Measurements from ENCODE around the gene AMOTL1. TPM values are rescaled to one million over a fixed set of nuclear protein-coding genes. Genes with fewer than 3 reads are reported as not detected.
"Not testable (repeated sequence)": the region's sequence is repeated elsewhere in the genome, so short reads cannot be mapped to it uniquely, and the experiment has no call there.

Gene AMOTL1
- total RNA-seq, 1 donor from 2014 or later, result 38.1 TPM

DNA sequence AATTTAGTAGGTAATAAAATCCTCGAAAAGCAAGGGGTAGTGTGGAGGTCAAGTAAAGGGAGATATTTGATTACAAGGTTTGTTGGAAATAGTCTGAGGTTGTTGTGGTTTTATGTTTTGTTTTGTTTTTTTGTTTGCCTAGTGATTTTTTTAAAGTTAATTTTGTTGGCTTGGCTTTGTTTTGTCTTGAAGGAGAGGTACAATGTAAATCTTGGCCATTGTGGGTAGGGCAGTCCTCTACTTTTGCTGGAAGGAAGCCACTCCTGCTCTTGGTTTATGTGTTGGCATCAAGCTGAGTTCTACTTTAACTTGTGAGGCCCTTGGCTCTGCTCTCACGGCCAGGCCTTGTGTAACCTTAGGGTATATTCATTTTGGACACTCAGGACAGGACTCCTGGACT, 3.2 kb downstream of the AMOTL1 start:
- DNase-seq, result no peak

DNA sequence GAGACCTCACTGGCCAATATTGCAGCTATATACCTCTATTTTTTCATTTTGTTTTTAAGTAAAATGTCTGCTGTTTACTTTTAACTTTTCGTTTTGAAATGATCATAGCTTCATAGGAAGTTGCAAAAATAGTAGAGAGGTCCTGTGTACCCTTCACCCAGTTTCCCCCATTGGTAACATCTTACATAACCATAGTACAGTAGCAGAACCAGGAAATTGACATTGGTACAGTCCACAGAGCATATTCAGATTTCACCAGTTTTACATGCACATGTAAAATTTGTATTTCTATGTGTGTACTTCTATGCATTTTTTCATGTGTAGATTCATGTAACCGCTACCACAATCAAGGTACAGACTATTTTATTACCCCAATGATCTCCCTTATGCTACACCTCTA, 3.8 kb downstream of the AMOTL1 start:
- no peak for DNase-seq

DNA sequence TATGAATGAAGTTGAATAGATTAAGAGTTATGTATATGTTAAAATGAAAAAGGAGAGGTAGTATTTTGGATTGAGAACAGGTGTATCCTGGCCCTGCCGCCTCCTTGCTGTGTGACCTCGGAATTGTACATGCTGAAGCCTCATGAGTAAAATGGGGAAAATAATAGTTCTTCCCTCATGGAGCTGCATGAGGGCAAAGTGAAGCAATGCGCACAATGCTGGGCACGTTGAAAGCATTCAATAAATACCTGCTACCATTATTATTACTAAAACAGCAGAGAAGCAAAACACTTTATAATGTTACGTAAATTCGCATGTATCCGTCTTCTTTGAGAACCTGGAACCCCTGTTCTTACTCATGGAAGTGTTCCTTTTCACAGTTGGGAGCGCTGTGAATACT, 5.7 kb downstream of the AMOTL1 start:
- no peak for DNase-seq

DNA sequence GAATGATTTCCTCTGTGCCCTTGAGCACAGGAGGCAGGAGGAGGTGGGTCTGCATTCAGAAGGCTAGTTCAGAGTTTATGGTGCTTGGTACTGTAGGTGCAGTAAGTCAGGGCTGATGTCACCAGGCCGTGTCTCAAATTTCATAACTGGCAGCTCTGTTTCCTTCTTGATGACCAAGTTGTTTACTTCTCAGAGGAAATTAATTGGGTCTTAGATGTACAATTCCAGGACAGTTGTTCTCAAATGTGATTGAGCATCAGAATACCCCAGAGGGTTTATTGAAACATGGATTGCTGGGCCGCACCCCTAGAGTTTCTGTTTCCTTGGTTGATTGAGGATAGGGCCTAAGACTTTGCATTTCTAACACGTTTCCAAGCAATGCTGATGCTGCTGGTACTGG, 6.2 kb downstream of the AMOTL1 start:
- peak; percentile 39 for DNase-seq

DNA sequence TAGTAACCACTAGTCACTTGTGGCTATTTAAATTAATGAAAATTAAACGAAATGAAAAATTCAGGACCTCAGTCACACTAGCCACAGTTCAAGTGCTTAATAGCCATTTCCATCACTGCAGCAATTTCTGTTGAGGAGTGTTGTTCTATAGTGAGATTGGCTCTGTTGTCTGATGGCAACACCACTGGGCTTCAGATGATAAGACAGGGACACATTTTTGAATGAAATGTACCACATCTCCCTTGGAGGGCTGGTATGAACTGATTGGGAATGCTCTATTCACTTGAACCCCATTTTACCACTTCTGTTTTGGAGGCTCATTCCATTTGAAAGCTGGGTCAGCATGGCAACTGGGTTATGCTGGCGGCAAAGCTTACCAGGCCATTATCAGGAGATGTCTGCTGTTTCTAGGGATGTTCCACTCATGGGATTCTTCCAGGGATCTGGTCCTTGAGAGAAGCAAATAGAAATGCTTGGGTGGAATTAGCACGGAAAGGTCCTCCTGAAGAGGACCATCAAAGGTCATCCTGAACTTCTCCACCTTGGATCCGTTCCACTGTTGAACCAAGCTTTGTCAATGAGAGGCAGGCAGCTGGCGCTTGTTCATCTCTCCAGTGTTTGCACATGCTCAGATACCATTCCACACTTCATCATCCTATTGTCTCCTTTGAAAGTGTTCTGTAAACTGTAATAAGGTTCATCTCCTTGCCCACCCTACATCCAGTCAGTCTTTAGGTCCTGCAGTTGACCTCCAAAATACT, 7.6 kb downstream of the AMOTL1 start:
- DNase-seq, result no peak

DNA sequence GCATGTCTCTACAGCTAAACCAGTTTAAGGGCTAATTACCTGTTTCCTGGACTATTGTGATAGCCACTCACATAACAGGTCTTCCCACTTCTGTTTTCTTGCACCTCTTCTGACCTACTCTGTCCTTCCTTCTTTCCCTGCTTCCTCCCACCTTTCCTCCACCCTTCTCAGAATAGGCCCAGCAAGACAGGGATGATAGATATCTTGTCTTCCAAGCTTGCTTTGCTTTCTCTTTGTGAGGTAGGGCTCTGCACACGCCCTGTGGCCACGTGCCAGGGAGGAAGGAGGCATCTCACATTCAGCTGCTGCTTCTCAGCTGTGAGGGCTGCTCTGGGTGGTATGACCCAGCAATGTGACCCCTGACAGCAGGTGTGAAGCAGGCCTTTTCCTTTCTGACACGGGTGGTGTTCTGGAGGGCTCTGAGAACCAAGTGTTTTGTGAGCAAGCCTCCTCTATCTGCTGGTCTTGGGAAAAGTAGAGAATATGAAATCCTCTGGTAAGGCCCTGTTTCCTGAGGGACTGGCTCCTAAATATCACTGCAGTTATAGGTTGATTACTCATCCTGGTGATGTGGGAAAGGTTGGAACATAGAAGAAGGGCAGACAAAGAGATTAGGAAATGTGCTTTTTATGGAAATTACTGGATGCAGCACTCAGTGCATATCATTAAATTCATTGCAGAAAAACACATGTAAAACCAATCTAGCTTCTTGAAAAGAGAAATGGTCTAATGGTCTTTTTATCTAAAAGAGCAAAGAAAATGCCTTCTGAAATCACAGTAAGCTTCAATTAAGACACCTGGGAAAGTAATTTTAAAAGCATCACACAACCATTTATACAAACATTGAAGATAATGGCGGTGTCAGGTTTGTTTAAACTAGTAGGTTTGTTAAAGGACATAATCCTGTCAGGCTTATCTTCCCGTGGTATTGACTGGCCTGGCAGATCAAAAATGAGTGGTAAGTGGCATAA, 8.5 kb downstream of the AMOTL1 start:
- DNase-seq, result peak; percentile 50

DNA sequence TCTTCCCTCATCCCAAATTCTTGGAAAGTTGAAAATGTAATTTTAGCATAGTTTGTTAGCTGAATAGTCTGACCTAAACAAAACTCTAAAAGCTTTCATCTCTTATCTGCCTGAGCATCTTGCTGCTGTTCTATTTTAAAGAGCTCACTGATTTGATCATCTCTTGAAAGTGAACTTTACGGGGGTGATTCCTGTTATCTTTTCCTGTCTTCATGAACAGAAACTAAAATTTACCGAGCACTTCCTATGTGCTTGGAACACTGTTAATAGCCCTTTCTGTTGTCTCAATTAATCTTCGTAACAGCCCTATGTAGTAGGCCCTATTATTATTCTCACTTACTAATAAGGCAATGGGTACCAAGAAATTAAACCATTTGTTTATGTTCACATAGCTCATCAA, 12.3 kb downstream of the AMOTL1 start:
- peak; percentile 26 for DNase-seq

DNA sequence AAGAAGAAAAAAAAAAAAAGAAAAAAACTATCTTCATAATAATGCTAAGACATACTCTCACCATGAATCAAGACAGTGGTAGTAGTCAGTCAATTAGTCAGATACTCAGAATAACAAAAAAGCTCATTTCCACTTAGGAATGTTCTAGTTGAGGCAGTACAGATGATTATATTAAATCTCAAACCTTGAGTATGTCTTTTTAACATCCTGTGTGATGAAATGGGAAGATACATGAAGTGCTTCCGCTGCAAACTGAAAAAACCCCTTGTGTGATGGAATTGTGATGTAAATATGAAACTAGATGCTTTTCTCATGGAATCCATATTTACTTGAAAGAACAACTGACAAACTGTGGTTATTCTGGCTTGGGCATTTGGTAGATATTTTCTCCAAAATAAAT, 13.7 kb downstream of the AMOTL1 start:
- DNase-seq, result no peak

DNA sequence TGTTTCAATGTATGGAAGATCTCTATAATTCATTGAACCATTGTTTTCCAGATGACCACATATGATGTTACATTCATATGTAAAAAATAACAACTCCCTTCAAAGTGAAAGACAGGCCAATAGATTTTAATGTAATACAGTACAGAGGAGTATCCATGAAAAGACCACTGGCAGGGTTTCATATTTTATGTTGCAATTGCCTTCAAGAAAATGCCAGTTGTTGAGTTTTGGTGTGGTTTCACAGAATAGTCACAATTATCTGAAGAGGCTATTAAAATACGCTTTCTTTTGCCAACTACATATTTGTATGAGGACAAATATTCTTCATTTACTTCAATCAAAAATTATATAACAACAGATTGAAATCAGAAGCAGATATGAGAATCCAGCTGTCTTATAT, 14.3 kb downstream of the AMOTL1 start:
- no peak for DNase-seq

DNA sequence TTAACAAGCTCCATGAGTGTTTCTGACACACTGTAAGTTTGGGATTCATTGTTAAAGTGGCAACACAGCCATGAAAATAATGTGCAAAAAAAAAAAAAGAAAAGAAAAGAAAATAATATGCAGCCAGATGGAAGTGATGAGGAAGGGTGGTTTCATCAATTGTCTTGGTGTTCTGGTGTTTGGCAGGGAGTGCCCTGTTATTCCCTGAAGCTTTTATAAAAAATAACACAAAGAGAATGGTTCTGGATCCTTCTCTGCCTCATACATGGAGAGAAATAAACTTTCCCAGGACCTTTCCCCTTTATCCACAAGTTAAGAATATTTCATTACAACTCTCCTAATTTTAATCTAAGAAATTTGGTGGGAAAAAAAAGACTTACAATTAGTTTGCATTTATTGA, 16.7 kb downstream of the AMOTL1 start:
- DNase-seq, result no peak

DNA sequence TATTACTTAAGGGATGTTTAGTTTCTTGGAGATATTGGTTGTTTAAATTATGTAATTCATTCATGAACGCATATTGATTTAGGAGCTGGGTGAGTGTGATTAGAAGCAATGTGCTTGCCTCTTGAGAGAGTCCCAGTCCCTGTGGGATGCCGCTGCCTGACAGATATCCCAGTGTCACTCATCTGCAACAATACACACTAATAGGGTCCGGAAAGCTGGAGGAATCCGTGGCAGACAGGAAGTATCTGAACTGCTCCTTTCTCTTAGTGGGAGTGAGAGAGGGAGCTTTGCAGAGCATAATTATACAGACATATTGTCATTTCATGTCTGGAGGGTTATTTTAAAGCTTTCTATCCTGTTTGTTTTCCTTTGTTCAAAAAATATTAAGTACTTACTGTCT, 17.4 kb downstream of the AMOTL1 start:
- DNase-seq, result peak; percentile 35

DNA sequence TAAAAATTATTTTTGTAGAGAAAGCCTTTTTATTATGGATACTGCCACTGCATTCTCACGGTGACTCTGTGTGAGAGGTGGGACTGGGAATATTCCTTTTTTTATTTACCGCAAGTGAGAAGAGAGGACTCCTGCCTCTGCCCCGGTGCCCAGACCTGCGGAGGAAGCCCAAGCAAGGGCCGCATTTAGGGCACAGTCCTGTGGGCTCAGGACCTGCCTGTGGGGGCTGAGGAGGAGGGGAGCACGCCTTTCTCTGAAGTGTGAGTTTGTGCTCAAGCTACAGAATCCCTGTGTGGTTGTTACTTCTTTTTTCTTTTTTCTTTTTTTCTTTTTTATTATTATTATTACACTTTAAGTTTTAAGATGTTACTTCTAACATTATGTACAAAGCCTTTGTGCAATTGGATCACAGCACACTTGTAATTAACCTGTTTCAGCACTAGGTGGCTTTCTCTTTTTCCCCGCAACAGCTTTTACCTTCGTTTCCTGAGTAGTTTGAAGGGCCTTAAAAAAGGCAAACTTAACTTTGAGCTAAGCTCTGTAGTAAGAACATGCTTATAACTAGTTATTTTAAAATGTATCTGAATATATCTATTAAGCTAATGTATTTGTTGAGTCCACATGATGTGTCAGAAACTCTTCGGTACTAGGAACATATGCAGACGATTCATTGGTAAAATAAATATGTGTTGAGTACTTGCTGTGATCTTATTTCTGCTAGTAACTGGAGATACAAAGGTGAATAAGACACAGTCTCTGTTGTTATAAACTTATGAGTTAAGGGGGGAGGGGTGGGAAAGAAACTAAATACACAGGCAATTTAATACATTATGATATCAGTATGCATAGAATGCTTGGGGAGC, 18.3 kb downstream of the AMOTL1 start:
- peak; percentile 74 for DNase-seq

DNA sequence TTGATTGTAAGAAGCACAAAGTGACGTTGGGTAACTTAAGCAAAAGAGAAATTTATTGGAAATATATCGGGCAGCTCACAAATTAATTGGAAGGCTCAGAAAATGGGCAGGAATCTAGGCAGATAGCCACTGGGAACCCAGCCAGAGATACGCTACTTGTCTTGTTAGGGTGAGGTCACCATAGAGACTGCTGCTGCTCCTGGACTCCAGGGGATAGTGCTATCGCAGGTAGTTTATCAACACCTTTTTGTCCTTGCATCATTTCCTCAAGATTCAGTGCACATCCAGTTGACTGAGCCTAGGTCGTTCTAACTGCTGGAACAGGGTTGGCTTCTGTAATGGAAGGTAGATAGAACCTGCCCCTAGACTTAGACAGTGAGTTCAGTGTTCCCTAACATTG, 19.6 kb downstream of the AMOTL1 start:
- no peak for DNase-seq

DNA sequence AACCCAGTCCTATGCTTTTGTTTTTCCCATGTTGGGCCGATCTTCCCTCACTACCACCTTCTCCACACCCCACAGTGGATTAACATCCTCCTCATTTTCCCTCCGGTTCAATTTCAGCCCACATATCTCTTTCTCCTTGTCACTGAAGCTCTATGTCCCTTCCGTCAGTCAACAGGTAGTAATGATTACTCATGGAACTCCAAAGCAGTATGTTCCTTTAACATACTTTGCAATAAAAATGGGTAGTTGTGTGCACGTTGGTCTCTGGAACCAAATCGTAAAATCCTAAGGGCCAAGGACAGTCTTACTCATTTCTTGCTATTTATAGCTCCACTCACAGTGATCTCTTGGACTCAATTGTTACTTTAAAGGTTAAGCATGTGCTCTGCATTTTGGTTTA, 20.2 kb downstream of the AMOTL1 start:
- DNase-seq, result no peak

DNA sequence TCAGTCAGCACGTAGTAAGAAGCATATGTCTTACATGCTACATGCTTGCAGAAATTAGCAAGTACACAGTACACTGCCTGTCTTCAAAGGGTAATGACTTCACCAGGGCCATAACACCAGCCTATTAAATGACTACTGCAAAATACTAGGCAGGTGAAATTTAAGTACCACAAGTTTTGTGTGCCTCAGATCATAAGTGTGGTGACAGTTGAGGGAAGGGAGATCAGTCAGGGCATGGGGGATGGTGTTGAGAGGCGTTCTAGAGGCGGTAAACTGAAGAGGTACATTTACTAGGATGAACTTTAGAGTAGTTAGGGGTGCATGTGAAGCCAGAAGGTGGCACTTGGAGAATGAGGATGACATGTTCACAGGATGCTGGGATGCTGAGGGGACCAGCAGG, 22.0 kb downstream of the AMOTL1 start:
- no peak for DNase-seq

DNA sequence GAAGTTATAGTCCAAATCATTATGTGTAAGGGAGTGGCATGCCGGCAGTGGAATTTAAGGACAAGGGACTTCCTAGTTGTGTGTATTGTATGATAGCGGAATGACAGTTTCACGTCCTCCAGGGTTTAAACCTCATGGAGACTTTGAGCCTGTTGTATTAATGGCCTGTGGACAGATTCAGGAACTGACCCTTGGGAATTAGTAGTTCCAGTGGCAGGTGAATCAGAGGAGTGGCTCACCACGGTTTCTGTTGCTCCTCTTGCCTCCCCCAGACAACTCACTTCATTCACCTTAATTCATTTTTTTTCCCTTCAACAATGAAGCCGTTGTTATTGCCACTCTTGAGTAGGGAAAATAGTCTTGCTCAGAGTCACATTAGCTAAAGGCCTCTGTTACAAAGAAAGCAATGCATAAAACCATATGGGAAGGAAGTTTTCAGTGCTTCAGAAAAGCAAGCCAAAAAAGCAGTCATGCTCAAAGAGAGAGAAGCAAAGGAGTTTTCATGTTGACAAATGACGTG, 22.6 kb downstream of the AMOTL1 start:
- no peak for DNase-seq

DNA sequence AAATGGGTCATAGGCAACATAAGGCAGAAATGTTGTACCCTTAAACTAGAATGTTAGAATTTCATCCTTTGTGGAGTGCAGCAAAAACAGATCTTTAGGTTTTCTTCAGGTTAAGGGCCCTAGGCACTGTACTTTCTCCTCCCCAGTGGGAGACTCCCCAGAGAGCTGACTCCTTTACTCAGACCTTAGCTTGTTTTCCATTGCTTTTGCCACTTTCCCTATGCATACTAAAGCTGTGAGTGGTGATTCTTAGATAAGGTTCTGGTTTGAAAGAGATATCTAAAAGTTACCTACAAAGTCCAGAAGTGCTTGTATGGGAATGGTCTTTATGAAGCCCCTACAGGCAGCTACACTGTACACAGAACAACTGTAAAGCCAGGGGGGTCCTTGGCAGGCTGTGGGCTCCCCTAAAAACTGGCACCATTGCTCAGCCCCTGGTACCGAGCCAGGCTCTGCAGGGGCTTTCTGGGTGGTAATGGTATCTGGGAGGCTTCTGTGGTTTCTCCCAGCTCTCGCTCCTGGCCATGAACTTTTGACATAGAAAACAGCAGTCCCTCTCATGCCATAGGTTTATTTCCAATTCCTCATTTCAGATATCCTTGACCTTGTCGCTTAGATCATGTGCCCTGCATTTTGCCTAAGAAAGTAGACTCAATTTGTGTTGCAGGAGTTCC, 23.2 kb downstream of the AMOTL1 start:
- DNase-seq, result no peak

DNA sequence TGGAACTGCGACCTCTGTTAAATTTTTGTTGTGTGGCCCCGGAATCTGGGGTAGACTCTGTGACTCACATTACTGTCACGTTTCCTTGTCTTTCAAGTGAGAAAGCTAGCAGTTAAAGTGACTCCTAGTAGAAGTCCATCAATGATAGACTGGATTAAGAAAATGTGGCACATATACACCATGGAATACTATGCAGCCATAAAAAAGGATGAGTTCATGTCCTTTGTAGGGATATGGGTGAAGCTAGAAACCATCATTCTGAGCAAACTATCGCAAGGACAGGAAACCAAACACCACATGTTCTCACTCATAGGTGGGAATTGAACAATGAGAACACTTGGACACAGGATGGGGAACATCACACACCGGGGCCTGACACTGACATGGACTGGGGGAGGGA, 23.8 kb downstream of the AMOTL1 start:
- not testable (repeated sequence) for DNase-seq

DNA sequence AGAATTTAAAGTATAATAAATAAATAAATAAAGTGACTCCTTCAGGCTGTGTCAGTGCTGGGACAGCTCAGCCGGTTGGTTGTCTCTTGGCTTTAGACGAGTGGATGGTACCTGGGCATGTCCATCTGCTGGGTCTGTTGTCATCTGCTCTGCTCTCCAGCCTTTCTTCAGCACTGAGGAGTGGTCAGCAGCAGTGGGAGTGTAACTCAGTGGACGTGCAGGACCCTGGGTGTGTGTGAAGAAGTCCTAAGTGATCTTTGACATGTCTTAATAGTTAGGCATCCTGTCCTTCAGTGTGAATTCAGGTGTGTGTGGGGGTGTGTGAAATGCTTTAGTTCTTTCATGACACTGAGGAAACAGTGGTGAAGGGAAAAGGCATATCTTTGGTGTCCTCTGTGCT, 24.3 kb downstream of the AMOTL1 start:
- DNase-seq, result no peak

DNA sequence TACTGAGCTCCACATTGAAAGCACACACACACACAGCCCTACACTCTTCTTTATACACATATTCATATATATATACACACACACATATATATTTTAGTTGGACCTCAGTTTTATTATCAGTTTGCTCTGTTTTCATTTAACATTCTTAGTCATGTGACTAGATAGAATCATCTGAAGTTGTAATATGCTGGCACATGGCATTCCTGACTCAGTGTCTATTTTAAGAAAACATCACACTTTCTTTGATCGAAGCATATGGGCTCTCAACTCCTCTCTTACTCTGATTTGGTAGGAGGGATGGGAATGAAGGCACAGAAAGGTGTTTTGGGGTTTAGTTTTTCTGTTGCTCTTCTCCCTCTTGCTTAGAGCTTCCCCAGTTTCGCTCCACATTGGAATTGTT, 24.8 kb downstream of the AMOTL1 start:
- DNase-seq, result no peak

DNA sequence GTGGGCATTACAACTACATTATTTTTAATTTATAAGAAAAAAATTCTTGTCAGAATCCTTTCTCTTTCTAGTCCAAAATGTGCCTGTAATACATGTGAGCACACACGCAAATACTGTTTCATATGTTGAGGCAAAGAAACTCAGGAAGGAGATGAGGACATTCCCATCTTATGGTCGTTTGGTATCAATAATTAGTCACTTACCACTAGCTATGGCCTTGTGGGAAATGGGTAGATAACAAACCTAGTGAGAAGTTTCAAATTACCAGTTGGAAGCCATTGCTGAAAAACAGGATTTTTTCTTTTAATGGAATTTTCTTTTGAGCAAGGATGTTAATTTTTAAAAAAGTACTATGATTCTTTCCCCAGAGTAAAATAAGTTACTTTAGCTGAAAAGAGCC, 25.7 kb downstream of the AMOTL1 start:
- peak; percentile 43 for DNase-seq

Data from dermis blood vessel endothelial cell (primary cell).